DMS53 treated with DMSO at 0.1 percent for 48 hours (cell line): ENCODE measurements around the gene IL31RA.

ENCODE experiments used
- DNase-seq: peaks from one replicate; lab custom pipeline; 2025; ENCODE audit not compliant: unreplicated experiment; lab: John Stamatoyannopoulos, UW

IL31RA gene

GRCh38 chr5:55900068-55900467 lies 48.9 kb downstream of the IL31RA start:
- DNase-seq: no peak

- DNase-seq: peak; percentile 8
Observed at GRCh38 chr5:55900776-55901175, 49.6 kb downstream of the IL31RA start.

DNA sequence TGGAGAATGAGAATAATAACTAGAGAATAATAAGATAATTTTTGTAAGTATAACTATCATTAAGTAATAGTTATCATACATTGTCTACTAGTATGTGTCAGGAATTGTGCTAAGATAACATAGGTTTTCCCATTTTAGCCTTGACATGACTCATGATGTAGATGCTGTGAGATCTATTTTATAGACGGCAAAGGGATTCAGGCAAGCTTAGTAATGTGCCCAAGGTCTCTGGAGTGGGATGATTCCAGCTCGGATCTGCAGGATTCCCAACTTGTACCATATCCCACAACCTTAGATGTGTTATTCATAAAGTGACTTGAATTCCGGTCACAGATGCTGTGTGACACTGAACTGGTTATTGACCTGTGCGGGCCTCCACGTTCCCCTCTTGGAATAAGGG lies 51.5 kb downstream of the IL31RA start:
- no peak for DNase-seq

DNA sequence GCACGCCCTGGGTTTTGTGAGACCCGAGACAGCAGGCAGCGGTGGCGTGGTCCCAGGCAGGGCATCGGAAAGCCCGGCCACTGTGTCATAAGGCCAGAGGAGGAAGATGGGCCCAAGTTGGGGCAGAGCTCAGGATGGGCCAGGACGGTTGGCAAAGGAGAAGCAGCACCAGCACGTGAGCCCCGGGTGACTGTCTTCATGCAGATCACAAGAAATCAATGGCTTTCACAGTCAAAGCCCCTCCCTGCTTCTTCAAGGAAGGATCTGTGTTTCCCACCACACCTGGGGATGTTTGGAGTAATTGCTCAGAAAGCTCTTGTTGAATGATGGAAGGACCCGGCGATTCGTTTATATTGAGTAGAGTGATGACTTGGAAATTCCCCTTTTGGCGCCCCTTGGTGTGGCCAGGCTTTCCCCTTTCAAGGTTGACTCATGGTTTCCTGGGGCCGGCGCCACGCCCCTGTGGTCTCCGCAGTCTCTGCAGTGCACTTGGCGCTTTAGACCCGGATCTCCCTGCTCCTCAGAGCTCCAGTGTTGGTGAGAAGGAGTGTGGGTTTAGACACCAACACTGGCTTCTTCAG lies 52.1 kb downstream of the IL31RA start:
- no peak for DNase-seq

DNA sequence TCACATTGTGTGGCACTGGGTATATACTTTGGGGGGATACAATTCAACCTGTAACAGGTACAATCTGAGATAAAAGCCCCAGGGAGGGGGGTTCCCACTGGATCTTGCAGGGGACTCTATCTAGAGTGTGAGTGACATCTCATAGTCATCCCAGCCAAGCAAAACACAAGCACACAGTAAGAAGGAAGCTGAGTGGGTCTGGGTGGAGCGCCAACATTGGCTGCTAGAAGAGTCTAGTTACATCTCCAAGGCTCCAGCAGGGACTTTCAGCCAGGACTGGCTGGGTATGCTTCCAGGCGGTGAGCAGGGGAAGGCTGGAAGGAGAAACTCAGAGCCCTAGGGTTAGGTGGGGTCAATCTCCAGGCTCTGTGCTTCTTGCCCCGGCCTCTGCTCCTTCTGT lies 53.0 kb downstream of the IL31RA start:
- no peak for DNase-seq

DNA sequence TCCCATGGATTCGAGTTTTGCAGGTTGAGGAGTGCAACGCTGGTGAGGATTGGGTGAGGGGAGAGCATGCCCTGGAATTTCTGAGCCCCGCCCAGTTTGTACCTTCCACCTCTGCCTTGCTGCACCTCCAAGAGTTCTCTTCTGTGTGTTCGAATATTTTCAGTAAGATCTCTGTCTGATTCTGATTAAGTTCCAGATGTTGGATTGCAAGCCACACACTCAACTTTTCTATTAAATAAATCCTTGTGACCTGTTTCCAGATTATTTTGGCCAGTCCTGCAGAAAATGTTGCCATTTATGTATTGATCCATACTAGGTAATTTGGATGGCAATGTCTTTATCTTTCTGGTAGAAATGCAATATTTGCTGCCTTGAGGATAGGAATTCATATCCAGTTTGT lies 54.1 kb downstream of the IL31RA start:
- DNase-seq: no peak

DNA sequence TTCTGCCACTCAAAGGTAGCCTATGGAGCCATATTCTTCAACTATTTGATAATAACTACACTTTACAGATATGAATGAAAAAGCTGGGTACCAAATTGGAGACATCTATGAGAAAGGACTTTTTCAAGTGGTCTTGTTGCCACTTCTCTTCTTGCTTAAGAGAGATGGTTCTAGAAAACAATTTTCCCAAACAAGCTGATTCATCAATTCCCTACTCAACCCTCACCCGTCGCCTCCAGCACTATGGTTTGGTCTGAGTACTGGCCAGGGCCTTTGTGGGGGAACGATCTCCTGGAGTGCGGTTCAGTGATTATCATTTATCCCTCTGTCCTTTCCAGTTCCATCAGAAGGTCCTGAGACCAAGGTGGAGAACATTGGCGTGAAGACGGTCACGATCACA lies 56.8 kb downstream of the IL31RA start:
- DNase-seq: no peak

DNA sequence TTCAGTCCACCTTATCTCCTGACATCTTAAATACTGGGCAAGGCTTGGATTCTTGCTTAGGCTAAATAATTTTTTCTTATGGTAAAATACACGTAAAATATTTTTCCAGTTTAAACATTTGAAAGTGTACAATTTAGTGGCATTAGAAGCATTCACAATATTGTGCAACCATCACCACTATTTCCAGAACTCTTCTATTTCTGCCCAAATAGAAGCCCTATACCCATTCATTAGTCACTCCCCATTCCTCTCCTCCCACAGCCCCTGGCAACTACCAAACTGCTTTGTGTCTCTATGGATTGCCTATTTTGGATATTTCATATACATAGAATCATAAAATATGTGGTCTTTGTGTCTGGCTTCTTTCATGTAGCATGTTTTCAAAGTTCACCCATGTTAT lies 57.6 kb downstream of the IL31RA start:
- no peak for DNase-seq

DNA sequence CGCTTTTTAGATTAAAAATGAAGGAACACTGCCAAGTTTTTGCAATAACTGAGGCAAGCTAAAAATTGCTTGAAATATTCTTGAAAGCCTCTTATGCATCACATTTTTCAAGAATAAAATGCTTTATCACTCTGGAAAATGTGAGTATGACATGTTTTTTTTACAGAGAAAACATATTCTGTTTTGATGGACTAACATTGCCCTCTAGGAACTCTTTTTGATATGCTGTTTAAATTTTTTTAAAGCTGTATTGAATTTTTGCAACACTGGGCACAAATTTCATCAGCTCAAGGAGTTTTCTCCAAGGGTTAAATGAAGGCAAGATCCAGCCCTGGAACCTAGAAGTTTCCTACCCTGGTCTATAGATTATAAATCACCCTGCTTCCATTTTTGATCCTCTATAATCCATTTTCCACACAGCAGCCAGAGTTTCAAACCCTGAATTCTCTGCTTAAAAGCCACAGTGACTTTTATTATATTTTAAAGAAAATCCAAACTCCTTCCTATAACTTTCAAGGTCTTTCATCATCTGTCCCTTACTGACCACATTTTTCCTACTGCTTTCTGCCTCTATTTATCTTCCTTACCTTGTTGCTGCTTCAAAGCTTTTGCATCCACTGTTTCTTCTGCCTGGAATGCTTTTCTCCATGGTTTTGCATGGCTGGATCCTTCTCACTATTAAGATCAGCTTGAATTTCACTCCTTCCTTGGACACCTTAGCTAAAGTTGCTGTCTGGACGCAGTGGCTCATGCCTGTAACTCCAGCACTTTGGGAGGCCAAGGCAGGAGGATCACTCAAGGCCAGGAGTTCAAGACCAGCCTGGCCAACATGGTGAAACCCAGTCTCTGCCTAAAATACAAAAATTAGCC lies 60.9 kb downstream of the IL31RA start:
- no peak for DNase-seq

- DNase-seq: peak; percentile 27
Observed at GRCh38 chr5:55913466-55914413, 62.6 kb downstream of the IL31RA start.

DNA sequence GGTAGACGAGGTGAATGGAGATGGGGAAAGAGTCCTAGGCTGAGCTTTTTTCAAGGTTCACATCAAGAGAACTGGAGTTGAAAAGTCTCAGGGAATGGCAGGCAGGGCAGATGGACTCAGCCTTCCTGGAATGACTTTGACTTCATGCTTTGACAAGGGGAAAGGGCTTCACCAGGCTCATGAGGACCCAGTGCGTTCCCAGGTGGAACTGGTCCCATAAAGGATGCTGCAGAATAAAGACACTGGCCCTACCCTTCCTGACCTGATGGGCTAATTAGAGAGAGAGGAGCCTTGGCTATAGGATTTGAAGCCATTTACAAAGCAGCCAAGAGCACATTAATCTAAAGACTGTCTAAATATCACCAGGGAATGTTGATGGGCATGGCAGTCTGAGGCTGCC lies 63.8 kb downstream of the IL31RA start:
- no peak for DNase-seq

DNA sequence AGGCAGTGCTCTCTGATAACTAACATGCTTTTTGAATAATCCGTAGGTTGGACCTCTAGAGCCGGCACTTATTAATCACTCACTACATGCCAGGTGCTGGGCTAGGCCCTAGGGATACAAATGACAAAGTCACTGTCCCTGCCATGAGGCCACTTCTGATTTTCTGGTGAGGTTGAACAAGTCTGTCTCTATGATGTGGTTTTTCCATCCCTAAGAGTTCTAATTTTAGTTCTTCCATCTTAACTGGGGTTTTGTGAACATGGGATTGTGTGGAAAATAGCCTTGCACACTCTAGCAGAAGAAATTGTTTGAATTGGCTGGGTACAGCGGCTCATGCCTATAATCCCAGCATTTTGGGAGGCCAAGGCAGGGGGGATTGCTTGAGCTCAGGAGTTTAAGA lies 64.6 kb downstream of the IL31RA start:
- DNase-seq: no peak

DNA sequence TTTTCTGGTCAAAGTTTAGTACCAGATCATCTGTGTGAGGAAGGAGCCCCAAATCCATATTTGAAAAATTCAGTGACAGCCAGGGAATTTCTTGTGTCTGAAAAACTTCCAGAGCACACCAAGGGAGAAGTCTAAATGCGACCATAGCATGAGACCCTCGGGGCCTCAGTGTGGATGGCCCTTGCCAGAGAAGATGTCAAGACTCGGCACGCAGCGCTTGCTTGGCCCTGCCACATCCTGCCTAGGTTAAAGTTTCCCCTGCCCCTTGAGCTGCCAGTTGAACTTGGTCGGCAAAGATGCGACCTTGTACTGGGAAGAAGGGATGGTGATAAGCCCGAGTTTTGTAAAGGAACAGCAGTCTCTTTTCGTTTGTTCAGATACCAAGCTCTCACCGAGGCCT lies 65.8 kb downstream of the IL31RA start:
- DNase-seq: no peak

GRCh38 chr5:55917402-55918086 lies 66.4 kb downstream of the IL31RA start:
- DNase-seq: no peak

GRCh38 chr5:55918087-55919035 lies 67.2 kb downstream of the IL31RA start:
- no peak for DNase-seq

DNA sequence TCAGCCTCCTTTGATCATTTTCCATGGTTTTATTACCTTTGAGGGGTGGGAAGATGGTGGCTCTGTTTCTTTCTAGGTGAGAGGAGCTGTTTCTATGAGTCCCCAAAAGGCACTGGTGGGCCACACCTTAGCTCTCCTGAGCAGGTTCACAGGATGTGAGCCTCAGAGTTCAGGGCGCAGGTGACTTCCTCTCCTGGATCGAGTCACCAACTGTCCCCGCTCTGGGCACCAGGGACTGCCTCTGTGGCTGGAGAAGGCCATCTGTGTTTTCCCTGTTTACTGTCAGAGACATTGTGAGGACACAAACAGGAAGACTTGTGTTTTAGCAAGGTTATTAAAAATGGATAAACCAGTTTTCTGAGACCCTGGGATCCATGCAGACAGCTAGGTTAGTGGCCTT lies 68.5 kb downstream of the IL31RA start:
- DNase-seq: no peak

- DNase-seq: no peak
Observed at GRCh38 chr5:55920784-55921183, 69.6 kb downstream of the IL31RA start.

DNA sequence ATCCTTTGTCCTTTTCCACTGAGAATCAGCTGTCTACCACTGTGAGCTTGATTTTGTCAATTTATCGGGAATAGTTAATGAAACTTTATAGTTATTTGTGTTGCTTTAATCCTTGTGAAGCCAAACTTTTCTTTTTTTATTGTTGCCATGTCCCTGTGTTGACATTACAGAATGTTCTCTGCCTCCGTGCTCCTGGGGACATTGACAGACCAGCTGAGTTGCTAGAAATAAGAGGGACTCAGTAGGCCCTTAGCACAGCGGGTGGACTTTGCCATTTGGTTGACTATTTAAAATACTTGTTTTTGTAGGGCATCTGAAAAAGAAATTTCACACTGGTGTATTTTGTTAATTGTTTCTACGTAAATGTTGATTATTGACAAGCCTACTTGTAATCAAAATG lies 70.5 kb downstream of the IL31RA start:
- no peak for DNase-seq

- DNase-seq: peak; percentile 68
Observed at GRCh38 chr5:55923177-55923771, 72.1 kb downstream of the IL31RA start.
